ENCODE data around the gene PAX5. TPM values are rescaled to one million over a fixed set of nuclear protein-coding genes. Genes with fewer than 3 reads are reported as not detected.

Gene PAX5
- total and polyA plus RNA-seq, 2 experiments from 2014 or later, result not detected

DNA sequence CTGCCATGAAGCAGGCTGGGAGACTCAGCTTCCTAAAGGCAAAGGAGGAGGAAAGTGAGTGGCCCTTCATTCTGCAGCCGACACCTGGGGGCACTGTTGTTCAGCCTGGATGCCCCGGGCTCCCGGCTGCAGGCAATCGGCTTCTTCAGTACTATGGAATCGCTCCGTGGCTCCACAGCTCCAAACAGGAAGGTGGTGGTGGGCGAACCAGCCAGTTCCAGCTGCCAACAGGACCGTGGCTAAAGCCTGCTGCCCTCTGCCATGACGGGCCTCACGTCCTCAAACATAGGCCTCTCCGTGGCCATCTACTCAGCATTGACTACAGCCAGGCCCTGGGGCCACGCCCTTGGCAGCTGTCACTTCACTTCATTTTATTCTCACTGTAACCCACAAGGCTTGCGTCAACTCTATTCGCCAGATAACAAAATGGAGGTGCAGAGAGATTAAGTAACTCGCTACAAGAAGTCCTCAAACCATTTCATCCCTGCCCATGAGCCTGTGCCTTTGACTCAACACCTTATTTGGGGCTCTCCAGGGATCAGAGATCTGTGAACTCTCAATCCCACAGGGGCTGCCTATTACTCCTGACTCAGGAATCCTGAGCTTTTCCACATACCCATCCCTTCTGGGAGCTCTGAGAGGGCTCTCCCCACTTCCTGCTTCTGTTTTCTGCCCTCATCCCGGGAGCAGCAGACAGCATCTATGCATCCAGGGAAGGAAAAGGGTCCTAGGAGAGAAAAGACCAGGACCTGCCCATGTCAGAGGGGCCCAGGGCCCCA is 38.0 kb downstream of the PAX5 start:
- no peaks in the 10 kb centered on the region for H3F3A ChIP-seq (ENCODE audit: insufficient read depth)
- H3K9me2 ChIP-seq (ENCODE audit: insufficient read depth), result no peaks in the 10 kb centered on the region
- H3K27ac ChIP-seq, result no peak overlapping the region
- no peaks in the 10 kb centered on the region for H3K9me3 ChIP-seq (ENCODE audit: low read depth)
- no peak for TF ChIP-seq EZH2 (IDR thresholded peaks at IDR 0.05; ENCODE audit: insufficient read depth, poor library complexity, severe bottlenecking)
- no peak for TF ChIP-seq EZH2phosphoT487 (IDR thresholded peaks at IDR 0.05; ENCODE audit: insufficient read depth, low read depth)
- no peak overlapping the region for H3K9ac ChIP-seq
- peaks cover 34% of the 10 kb centered on the region for H3K27me3 ChIP-seq (replicated peaks; ENCODE audit: insufficient read depth)
- no peaks in the 10 kb centered on the region for H3K79me2 ChIP-seq (ENCODE audit: insufficient read depth)
- no peak overlapping the region for H3K4me3 ChIP-seq
- WGBS, 2 experiments (ENCODE audit: low coverage in 1 of 2, low lambda C conversion rate in 2 of 2, missing lambda C conversion rate in 2 of 2), result 40 to 42% methylated on average over 16 of the region's 16 CpGs
- H3K4me2 ChIP-seq (ENCODE audit: unreplicated experiment), result peak overlapping the region; percentile 40
- peak overlapping the region; percentile 31; the same call in 1 of the 2 replicates for H2AFZ ChIP-seq
- no peaks in the 10 kb centered on the region for H3K4me1 ChIP-seq (ENCODE audit: insufficient read depth)
- in situ Hi-C loops (cut with MboI), result no loop called here
- no peaks in the 10 kb centered on the region for H4K20me1 ChIP-seq (ENCODE audit: insufficient read depth)
- peak; percentile 70 for DNase-seq
- no peaks in the 10 kb centered on the region for H3K36me3 ChIP-seq (ENCODE audit: low read depth)

GRCh38 chr9:36993933-36994764 is 39.9 kb downstream of the PAX5 start:
- whole genome bisulfite sequencing, 2 experiments (ENCODE audit: low coverage in 1 of 2, low lambda C conversion rate in 2 of 2, missing lambda C conversion rate in 2 of 2), result 58 to 61% methylated on average over 16 to 19 of the region's 19 CpGs
- Histone ChIP-seq H3K4me2 (ENCODE audit: unreplicated experiment) (no peak overlapping the region), H3K4me3 (no peak overlapping the region), H2AFZ (no peak overlapping the region), H3K27me3 (replicated peaks; ENCODE audit: insufficient read depth) (peaks cover 30% of the 10 kb centered on the region), H4K20me1 (ENCODE audit: insufficient read depth) (no peaks in the 10 kb centered on the region), H3F3A (ENCODE audit: insufficient read depth) (no peaks in the 10 kb centered on the region), H3K9ac (no peak overlapping the region), H3K4me1 (ENCODE audit: insufficient read depth) (no peaks in the 10 kb centered on the region), H3K9me3 (ENCODE audit: low read depth) (no peaks in the 10 kb centered on the region), H3K79me2 (ENCODE audit: insufficient read depth) (no peaks in the 10 kb centered on the region), H3K27ac (no peak overlapping the region), H3K36me3 (ENCODE audit: low read depth) (no peaks in the 10 kb centered on the region), H3K9me2 (ENCODE audit: insufficient read depth) (no peaks in the 10 kb centered on the region)
- DNase-seq, result no peak
- TF ChIP-seq EZH2phosphoT487 (IDR thresholded peaks at IDR 0.05; ENCODE audit: insufficient read depth, low read depth), result no peak
- no peak for TF ChIP-seq EZH2 (IDR thresholded peaks at IDR 0.05; ENCODE audit: insufficient read depth, poor library complexity, severe bottlenecking)
- in situ Hi-C loops (cut with MboI), result no loop called here

DNA sequence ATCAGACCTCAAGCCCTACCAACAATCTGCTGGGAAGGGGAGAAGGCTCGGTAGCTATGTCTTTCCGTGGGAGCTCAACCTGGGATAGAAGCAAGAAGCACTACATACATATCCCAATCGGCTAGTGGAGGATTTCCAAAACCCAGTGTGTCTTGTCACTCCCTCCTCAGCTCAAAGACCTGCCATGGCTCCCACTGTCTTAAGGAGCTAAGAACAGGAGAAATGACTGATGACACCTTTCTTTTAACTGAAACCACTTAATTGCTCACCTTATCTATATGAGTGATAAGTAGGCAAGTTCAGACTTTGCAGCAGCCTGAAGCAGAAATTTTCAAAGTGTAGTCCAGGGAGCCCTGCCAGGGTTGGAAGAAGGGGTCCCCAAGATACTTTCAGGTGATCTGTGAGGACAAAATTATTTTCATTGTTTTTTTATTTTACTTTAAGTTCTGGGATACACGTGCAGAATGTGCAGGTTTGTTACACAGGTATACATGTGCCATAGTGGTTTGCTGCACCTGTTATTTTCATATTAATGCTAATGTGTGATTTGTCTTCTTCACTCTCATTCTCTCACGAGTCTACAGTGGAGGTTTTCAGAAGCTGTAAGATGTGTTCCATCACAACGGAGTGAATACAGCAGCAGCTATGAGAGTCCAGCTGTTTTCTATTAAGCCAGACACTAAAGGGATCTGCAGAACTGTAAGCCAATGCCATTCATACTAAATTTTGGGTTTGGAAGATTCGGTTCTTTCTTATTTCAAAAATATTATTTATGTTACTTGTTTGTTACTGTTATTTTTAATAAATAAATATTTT is 41.4 kb downstream of the PAX5 start:
- H3K4me1 ChIP-seq (ENCODE audit: insufficient read depth), result no peaks in the 10 kb centered on the region
- H3K36me3 ChIP-seq (ENCODE audit: low read depth), result no peaks in the 10 kb centered on the region
- peak; percentile 52 for DNase-seq
- no peak for TF ChIP-seq EZH2phosphoT487 (IDR thresholded peaks at IDR 0.05; ENCODE audit: insufficient read depth, low read depth)
- no peak for TF ChIP-seq EZH2 (IDR thresholded peaks at IDR 0.05; ENCODE audit: insufficient read depth, poor library complexity, severe bottlenecking)
- H3K79me2 ChIP-seq (ENCODE audit: insufficient read depth), result no peaks in the 10 kb centered on the region
- no peak overlapping the region for H3K4me2 ChIP-seq (ENCODE audit: unreplicated experiment)
- no peak overlapping the region for H3K9ac ChIP-seq
- no peaks in the 10 kb centered on the region for H3K9me3 ChIP-seq (ENCODE audit: low read depth)
- WGBS, 2 experiments (ENCODE audit: low coverage in 1 of 2, low lambda C conversion rate in 2 of 2, missing lambda C conversion rate in 2 of 2), result 16 to 20% methylated on average over 6 to 7 of the region's 7 CpGs
- no peak overlapping the region for H3K27ac ChIP-seq
- H2AFZ ChIP-seq, result no peak overlapping the region
- peaks cover 30% of the 10 kb centered on the region for H3K27me3 ChIP-seq (replicated peaks; ENCODE audit: insufficient read depth)
- in situ Hi-C loops (cut with MboI), result no loop called here
- H3K4me3 ChIP-seq, result no peak overlapping the region
- no peaks in the 10 kb centered on the region for H3K9me2 ChIP-seq (ENCODE audit: insufficient read depth)
- no peaks in the 10 kb centered on the region for H3F3A ChIP-seq (ENCODE audit: insufficient read depth)
- H4K20me1 ChIP-seq (ENCODE audit: insufficient read depth), result no peaks in the 10 kb centered on the region

GRCh38 chr9:36991516-36992134 is 42.4 kb downstream of the PAX5 start:
- Histone ChIP-seq H3K9me3 (ENCODE audit: low read depth) (no peaks in the 10 kb centered on the region), H3K4me2 (ENCODE audit: unreplicated experiment) (no peak overlapping the region), H3K4me3 (no peak overlapping the region), H3K9me2 (ENCODE audit: insufficient read depth) (no peaks in the 10 kb centered on the region), H3F3A (ENCODE audit: insufficient read depth) (no peaks in the 10 kb centered on the region), H2AFZ (no peak overlapping the region), H4K20me1 (ENCODE audit: insufficient read depth) (no peaks in the 10 kb centered on the region), H3K36me3 (ENCODE audit: low read depth) (no peaks in the 10 kb centered on the region), H3K4me1 (ENCODE audit: insufficient read depth) (no peaks in the 10 kb centered on the region), H3K27ac (no peak overlapping the region), H3K27me3 (replicated peaks; ENCODE audit: insufficient read depth) (peaks cover 41% of the 10 kb centered on the region), H3K79me2 (ENCODE audit: insufficient read depth) (no peaks in the 10 kb centered on the region), H3K9ac (no peak overlapping the region)
- DNase-seq, result no peak
- in situ Hi-C loops (cut with MboI), result no loop called here
- WGBS, 2 experiments (ENCODE audit: low coverage in 1 of 2, low lambda C conversion rate in 2 of 2, missing lambda C conversion rate in 2 of 2), result 9 to 15% methylated on average over 6 of the region's 6 CpGs
- TF ChIP-seq EZH2 (IDR thresholded peaks at IDR 0.05; ENCODE audit: insufficient read depth, poor library complexity, severe bottlenecking) (no peak), EZH2phosphoT487 (IDR thresholded peaks at IDR 0.05; ENCODE audit: insufficient read depth, low read depth) (no peak)
